B cell (primary cell): ENCODE data around the gene FGD4.

Experiments
- EZH2 ChIP-seq: IDR thresholded peaks from 2 replicates; pipeline ENCODE4 v1.6.1; 2012; ENCODE audit warnings: borderline replicate concordance, low read depth, mild to moderate bottlenecking, moderate library complexity, low read length; ENCODE audit not compliant: insufficient read depth, poor library complexity, severe bottlenecking
- TF ChIP-seq, protein P1 (sequence below): fragments of 200-600 bp; IDR thresholded peaks from one replicate; pipeline ENCODE4 v1.8.0; 2022; ENCODE audit warnings: antibody characterized with exemption, mild to moderate bottlenecking

DNA sequence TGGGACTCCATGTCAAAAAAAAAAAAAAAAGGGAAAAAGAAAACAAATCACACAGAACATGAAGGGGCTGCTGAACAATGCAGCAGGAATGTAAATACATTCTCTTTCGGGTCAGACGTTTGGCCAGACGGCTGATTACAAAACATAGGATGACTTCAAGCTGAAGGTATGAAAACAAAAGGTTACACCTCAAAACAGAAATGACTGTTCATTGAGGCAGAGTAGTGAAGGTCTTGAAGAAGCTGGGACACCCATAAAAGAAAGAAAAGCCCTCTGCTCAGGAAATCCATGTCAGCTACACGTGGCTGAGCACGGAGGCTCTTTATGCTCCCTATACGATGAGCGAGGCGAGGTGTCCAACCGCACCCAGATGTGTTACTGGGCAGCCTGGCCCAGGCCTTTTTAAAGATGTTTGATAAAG lies 37.7 kb downstream of the FGD4 start:
- TF ChIP-seq, protein P1, sequence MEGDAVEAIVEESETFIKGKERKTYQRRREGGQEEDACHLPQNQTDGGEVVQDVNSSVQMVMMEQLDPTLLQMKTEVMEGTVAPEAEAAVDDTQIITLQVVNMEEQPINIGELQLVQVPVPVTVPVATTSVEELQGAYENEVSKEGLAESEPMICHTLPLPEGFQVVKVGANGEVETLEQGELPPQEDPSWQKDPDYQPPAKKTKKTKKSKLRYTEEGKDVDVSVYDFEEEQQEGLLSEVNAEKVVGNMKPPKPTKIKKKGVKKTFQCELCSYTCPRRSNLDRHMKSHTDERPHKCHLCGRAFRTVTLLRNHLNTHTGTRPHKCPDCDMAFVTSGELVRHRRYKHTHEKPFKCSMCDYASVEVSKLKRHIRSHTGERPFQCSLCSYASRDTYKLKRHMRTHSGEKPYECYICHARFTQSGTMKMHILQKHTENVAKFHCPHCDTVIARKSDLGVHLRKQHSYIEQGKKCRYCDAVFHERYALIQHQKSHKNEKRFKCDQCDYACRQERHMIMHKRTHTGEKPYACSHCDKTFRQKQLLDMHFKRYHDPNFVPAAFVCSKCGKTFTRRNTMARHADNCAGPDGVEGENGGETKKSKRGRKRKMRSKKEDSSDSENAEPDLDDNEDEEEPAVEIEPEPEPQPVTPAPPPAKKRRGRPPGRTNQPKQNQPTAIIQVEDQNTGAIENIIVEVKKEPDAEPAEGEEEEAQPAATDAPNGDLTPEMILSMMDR, result no peak
- TF ChIP-seq EZH2, result no peak
